DND-41 (cell line): ENCODE measurements around the gene RETREG2.

Source experiments
- ATAC-seq: fragments of 200-7000 bp; cut with Tn5 transposase; 3 replicates; pipeline ENCODE4 v1.9.1; 2021; ENCODE audit warnings: low read depth; ENCODE audit not compliant: insufficient read depth
- DNase-seq: peaks from one replicate; pipeline ENCODE4 v3.0.0-alpha.2; 2020
- H2AFZ ChIP-seq: 2 replicates; pipeline ENCODE4 v1.6.0; 2012; ENCODE audit warnings: low read depth, low read length
- H3K27ac ChIP-seq: 2 replicates; pipeline ENCODE4 v1.5.1; 2012; ENCODE audit warnings: low read length, inconsistent platforms
- H3K27me3 ChIP-seq: fragments of 200-600 bp; sonication (generic); 2 replicates; pipeline ENCODE4 v1.6.0; 2012; ENCODE audit warnings: low read length, mild to moderate bottlenecking, inconsistent platforms; ENCODE audit not compliant: insufficient read depth, poor library complexity
- H3K36me3 ChIP-seq: 2 replicates; pipeline ENCODE4 v1.5.1; 2012; ENCODE audit warnings: low read length, inconsistent platforms; ENCODE audit not compliant: insufficient read depth
- H3K4me1 ChIP-seq: 2 replicates; pipeline ENCODE4 v1.5.1; 2012; ENCODE audit warnings: mild to moderate bottlenecking, low read length; ENCODE audit not compliant: insufficient read depth
- H3K4me2 ChIP-seq: 2 replicates; pipeline ENCODE4 v1.6.0; 2012; ENCODE audit warnings: mild to moderate bottlenecking, moderate library complexity, low read length, inconsistent platforms; ENCODE audit not compliant: insufficient read depth
- H3K4me3 ChIP-seq, 2 experiments: fragments of 200-600 bp in 1 of 2; shearing (Covaris generic) in 1 of 2; 2 replicates each; pipeline ENCODE4 v1.5.1; 2012 to 2016; ENCODE audit warnings: inconsistent platforms in 2 of 2, low read length in 2 of 2, mild to moderate bottlenecking in 2 of 2, low read depth in 1 of 2, moderate library complexity in 1 of 2
- H3K79me2 ChIP-seq: 2 replicates; pipeline ENCODE4 v1.6.0; 2012; ENCODE audit warnings: low read length, inconsistent platforms; ENCODE audit not compliant: insufficient read depth
- H3K9ac ChIP-seq: 2 replicates; pipeline ENCODE4 v1.6.0; 2012; ENCODE audit warnings: low read depth, mild to moderate bottlenecking, inconsistent platforms, low read length, moderate library complexity
- H3K9me3 ChIP-seq: 2 replicates; pipeline ENCODE4 v1.5.1; 2012; ENCODE audit warnings: low read length, moderate library complexity, mild to moderate bottlenecking, inconsistent platforms; ENCODE audit not compliant: insufficient read depth, severe bottlenecking
- H4K20me1 ChIP-seq: 2 replicates; pipeline ENCODE4 v1.6.0; 2012; ENCODE audit warnings: low read length; ENCODE audit not compliant: insufficient read depth
- EZH2 ChIP-seq: IDR thresholded peaks from 3 replicates; pipeline ENCODE4 v1.6.1; 2012; ENCODE audit warnings: borderline replicate concordance, low read depth, mild to moderate bottlenecking, moderate library complexity, low read length, inconsistent platforms; ENCODE audit not compliant: severe bottlenecking
- TF ChIP-seq, protein P1 (sequence below): IDR thresholded peaks from 2 replicates; pipeline ENCODE4 v1.5.1; 2012; ENCODE audit warnings: borderline replicate concordance, low read length, moderate library complexity, mild to moderate bottlenecking; ENCODE audit not compliant: poor library complexity, severe bottlenecking; ENCODE audit errors: extremely low read depth

RETREG2 gene

GRCh38 chr2:219209236-219210195, 31.4 kb downstream of the RETREG2 start:
- Histone ChIP-seq H3K4me2 (no peak overlapping the region), H3K36me3 (peaks cover 47% of the 10 kb centered on the region)
- TF ChIP-seq, protein P1, sequence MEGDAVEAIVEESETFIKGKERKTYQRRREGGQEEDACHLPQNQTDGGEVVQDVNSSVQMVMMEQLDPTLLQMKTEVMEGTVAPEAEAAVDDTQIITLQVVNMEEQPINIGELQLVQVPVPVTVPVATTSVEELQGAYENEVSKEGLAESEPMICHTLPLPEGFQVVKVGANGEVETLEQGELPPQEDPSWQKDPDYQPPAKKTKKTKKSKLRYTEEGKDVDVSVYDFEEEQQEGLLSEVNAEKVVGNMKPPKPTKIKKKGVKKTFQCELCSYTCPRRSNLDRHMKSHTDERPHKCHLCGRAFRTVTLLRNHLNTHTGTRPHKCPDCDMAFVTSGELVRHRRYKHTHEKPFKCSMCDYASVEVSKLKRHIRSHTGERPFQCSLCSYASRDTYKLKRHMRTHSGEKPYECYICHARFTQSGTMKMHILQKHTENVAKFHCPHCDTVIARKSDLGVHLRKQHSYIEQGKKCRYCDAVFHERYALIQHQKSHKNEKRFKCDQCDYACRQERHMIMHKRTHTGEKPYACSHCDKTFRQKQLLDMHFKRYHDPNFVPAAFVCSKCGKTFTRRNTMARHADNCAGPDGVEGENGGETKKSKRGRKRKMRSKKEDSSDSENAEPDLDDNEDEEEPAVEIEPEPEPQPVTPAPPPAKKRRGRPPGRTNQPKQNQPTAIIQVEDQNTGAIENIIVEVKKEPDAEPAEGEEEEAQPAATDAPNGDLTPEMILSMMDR, result no peak
- TF ChIP-seq EZH2, result no peak

GRCh38 chr2:219210196-219210885, 32.3 kb downstream of the RETREG2 start:
- Histone ChIP-seq H3K9me3 (no peaks in the 10 kb centered on the region), H3K79me2 (peaks cover 6% of the 10 kb centered on the region; the same call in 1 of the 2 replicates), H4K20me1 (peaks cover 10% of the 10 kb centered on the region), H3K27ac (no peak overlapping the region), H3K36me3 (peaks cover 48% of the 10 kb centered on the region), H3K9ac (no peak overlapping the region), H3K27me3 (no peaks in the 10 kb centered on the region), H3K4me3 (no peak overlapping the region), H3K4me1 (peaks cover 25% of the 10 kb centered on the region), H2AFZ (no peak overlapping the region), H3K4me2 (no peak overlapping the region)
- TF ChIP-seq EZH2, result no peak
- TF ChIP-seq, protein P1, result no peak
- DNase-seq (no peak), ATAC-seq (no peak)

More at GRCh38 chr2:219209236-219210195, 31.4 kb downstream of the RETREG2 start:
- ATAC-seq (no peak), DNase-seq (no peak)
- Histone ChIP-seq H3K79me2 (peaks cover 6% of the 10 kb centered on the region; the same call in 1 of the 2 replicates), H3K9me3 (no peaks in the 10 kb centered on the region), H4K20me1 (peaks cover 10% of the 10 kb centered on the region), H3K9ac (no peak overlapping the region), H3K27ac (no peak overlapping the region), H3K27me3 (no peaks in the 10 kb centered on the region), H3K4me3 (no peak overlapping the region), H2AFZ (no peak overlapping the region), H3K4me1 (peaks cover 25% of the 10 kb centered on the region)

- Histone ChIP-seq H3K79me2 (peaks cover 6% of the 10 kb centered on the region; the same call in 1 of the 2 replicates), H3K4me1 (peaks cover 22% of the 10 kb centered on the region), H3K9me3 (no peaks in the 10 kb centered on the region), H3K27me3 (no peaks in the 10 kb centered on the region), H3K27ac (no peak overlapping the region), H3K4me3 (no peak overlapping the region), H3K4me2 (no peak overlapping the region), H4K20me1 (peaks cover 10% of the 10 kb centered on the region), H3K9ac (no peak overlapping the region), H3K36me3 (peaks cover 48% of the 10 kb centered on the region), H2AFZ (no peak overlapping the region)
- no peak for TF ChIP-seq EZH2
- TF ChIP-seq, protein P1, result no peak
- DNase-seq, result no peak
- ATAC-seq, result no peak
Measured at GRCh38 chr2:219210886-219211362, 32.8 kb downstream of the RETREG2 start.
